ENCODE data around the gene PDPR.

The PDPR gene

DNA sequence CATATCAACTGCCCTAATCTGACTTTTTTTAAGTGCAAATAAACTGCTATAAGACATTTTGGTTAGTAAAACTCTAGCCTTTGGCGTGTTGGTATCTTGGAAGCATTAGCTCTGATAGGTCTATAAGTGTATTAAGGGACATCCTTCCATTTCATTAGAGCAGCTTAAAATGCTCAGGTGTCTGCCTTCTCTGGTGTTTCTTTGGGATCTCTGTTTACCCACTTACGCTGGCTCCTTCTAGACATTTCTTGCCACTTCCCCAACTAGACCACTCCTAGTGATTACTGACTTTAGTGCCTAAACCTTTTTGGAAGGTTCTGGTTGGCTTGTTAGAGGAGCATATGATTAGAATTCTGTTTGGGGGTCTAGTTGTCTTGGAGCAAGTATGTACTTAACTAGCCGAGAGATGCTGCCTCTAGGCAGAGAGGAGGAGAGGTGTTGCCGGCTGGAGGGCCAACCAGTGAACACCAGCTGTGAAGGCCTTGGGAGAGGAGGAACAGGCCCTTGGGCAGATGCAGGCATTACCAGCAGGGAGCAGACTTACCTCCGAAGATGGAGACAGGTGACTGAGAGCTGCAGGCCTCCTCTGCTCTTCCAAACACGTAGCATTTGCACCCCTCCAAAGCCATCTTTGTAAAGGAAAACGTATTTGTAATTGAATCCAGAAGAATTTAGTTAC lies 44.3 kb downstream of the PDPR start:
- H3K4me3 ChIP-seq (ENCODE audit: low read depth, low read length): no peak overlapping the region
- no peak for DNase-seq (ENCODE audit: low read depth)
- in situ Hi-C loops (cut with HindIII; ENCODE audit: low sequenced_read_pairs): no loop called here
- TF ChIP-seq, protein P1, sequence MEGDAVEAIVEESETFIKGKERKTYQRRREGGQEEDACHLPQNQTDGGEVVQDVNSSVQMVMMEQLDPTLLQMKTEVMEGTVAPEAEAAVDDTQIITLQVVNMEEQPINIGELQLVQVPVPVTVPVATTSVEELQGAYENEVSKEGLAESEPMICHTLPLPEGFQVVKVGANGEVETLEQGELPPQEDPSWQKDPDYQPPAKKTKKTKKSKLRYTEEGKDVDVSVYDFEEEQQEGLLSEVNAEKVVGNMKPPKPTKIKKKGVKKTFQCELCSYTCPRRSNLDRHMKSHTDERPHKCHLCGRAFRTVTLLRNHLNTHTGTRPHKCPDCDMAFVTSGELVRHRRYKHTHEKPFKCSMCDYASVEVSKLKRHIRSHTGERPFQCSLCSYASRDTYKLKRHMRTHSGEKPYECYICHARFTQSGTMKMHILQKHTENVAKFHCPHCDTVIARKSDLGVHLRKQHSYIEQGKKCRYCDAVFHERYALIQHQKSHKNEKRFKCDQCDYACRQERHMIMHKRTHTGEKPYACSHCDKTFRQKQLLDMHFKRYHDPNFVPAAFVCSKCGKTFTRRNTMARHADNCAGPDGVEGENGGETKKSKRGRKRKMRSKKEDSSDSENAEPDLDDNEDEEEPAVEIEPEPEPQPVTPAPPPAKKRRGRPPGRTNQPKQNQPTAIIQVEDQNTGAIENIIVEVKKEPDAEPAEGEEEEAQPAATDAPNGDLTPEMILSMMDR (IDR thresholded peaks at IDR 0.05; ENCODE audit: low read depth, low read length, missing control alignments): peak; percentile 9

DNA sequence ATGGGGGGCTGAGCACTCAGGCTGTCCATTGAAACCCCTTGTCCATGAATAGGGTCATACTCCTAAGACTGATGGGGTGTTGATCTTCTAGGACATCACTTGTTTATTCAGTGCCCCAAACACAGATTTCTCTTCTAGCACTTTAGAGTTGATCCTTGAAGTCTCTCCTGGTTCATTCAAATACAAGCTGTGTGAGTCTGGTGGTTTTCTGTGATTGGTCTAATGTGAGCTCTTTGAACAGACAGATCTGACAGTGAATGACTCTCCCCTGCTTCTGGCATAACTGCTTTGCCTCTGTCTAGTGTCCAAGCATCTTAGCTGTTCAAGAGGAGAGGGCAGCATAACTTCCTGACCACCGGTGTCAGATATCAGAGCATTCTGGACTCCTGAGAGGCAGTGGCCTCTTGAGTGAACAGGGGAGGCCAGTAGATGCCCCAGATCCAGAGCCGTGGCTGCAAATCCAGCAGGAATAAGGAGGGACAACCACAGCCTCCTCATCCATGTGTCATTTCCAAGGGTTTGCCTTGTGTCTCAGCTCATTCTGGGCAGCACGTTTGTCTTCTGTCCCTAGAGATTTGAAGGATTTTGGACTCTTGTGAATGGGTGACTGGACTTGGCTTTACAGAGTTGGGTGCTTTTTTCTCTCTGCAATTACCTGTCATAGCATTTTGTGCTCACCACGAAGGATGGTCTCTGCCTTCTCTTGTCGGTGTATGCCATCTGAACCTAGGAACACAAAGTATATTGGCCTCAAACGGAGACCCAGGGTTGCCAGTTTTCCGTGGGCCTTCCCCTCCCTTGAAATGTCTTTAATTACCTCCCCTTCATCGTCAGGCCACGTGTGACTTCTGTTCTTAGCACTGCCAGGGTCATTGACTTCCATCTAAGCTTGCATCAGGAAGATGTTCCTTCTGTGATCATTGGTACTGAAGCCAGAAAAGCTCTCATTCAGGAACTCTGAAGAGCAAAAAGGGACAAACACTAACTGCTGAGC lies 45.5 kb downstream of the PDPR start:
- in situ Hi-C loops (cut with HindIII; ENCODE audit: low sequenced_read_pairs): no loop called here
- DNase-seq (ENCODE audit: low read depth): peak; percentile 31
- H3K4me3 ChIP-seq (ENCODE audit: low read depth, low read length): no peak overlapping the region
- TF ChIP-seq, protein P1 (IDR thresholded peaks at IDR 0.05; ENCODE audit: low read depth, low read length, missing control alignments): no peak

DNA sequence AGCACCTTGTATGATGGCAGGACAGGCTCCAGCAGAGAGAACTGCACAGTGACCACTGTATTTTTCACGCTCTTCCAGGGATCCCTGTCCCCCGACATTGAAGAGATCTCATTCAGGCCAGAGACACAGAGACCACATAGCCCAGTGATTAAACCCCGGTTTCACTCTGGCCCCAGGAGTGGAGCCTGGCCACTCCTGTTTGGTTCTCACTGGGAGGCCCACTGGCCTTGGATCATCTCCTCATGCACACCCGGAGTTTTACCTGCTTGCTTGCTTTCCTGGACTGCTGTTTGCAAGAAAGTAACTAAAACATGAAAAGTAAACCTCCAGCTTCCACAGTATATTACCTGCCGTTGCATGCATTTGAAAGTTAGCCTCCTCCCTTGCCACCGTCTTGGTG lies 46.3 kb downstream of the PDPR start:
- H3K4me3 ChIP-seq (ENCODE audit: low read depth, low read length): no peak overlapping the region
- TF ChIP-seq, protein P1 (IDR thresholded peaks at IDR 0.05; ENCODE audit: low read depth, low read length, missing control alignments): no peak
- DNase-seq (ENCODE audit: low read depth): no peak
- in situ Hi-C loops (cut with HindIII; ENCODE audit: low sequenced_read_pairs): no loop called here

DNA sequence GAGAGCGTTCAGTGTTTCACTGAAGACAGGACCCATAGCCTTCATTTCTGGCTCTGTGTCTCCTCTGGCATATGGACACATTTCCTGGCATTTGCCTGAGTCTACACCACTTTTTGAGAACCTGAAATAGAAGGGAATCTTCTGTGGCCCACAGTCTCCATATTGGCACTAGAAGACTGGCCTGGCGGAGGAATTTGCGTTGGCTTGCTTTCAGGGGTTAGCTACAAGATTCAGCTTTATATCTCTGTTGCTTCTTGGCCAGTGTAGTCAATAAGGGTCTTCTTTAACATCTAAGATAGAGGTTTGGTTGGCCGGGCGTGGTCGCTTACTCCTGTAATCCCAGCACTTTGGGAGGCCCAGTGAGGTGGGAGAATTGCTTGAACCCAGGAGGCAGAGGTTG lies 46.7 kb downstream of the PDPR start:
- TF ChIP-seq, protein P1 (IDR thresholded peaks at IDR 0.05; ENCODE audit: low read depth, low read length, missing control alignments): no peak
- H3K4me3 ChIP-seq (ENCODE audit: low read depth, low read length): no peak overlapping the region
- DNase-seq (ENCODE audit: low read depth): no peak
- in situ Hi-C loops (cut with HindIII; ENCODE audit: low sequenced_read_pairs): no loop called here

DNA sequence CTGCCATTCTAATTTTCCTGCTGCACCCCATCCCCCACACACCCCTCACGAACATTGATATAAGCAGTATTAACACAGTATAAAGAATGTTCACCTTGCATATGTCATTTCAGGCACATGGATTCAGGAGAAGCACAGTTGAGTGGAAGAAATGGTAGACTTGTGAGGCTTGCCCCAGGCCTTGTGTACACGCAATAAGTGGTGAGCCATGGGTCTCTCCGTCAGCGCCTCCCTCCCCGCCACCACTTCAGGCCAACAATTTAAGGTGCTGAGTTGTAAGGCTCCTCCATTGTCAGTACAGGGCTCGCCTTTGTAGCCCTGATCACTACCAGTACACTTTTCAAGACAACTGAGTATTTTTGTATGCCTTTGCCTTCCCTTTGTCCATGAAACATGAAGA lies 47.2 kb downstream of the PDPR start:
- TF ChIP-seq, protein P1 (IDR thresholded peaks at IDR 0.05; ENCODE audit: low read depth, low read length, missing control alignments): no peak
- in situ Hi-C loops (cut with HindIII; ENCODE audit: low sequenced_read_pairs): no loop called here
- no peak for DNase-seq (ENCODE audit: low read depth)
- H3K4me3 ChIP-seq (ENCODE audit: low read depth, low read length): no peak overlapping the region

DNA sequence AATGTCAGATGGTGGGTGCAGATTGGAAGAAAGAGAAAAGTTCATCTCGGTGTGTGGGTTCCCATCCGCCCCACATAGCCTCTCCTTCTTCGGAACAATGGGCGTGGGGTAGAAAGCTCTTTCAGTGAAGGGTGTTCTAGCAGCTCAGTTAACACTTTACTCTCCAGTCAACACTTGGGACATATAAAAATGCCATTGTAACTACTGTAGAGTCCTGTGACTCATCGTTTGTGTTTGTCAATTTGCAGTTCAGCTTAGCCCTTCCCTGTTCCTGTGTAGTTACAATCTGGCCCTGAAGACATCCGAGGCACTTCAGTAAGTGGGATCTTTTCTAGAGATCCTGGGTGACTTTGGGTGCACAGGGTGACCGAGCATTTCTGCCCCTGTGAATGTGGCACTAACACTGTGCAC lies 47.9 kb downstream of the PDPR start:
- DNase-seq (ENCODE audit: low read depth): no peak
- H3K4me3 ChIP-seq (ENCODE audit: low read depth, low read length): no peak overlapping the region
- in situ Hi-C loops (cut with HindIII; ENCODE audit: low sequenced_read_pairs): no loop called here
- TF ChIP-seq, protein P1 (IDR thresholded peaks at IDR 0.05; ENCODE audit: low read depth, low read length, missing control alignments): no peak
